ENCODE results near the gene MT3. TPM values are rescaled to one million over a fixed set of nuclear protein-coding genes. Genes with fewer than 3 reads are reported as not detected.
"Not testable (repeated sequence)": the region's sequence is repeated elsewhere in the genome, so short reads cannot be mapped to it uniquely, and the experiment has no call there.

MT3 gene
- total and polyA plus RNA-seq, 9 of the 15 experiments (the other 6 are each of a cell fraction or from before 2014, with no cell fraction given) = not detected

- CTCF ChIA-PET (ENCODE audit: low intra/inter-chr PET ratio); H3K9me3 ChIP-seq (replicated peaks; ENCODE audit: control insufficient read depth, insufficient read depth, low read depth, low read length); H3K36me3 ChIP-seq (ENCODE audit: control insufficient read depth, insufficient read depth, low read length); H3K9ac ChIP-seq (ENCODE audit: insufficient read depth in 1 of 2, low read depth in 2 of 2, low read length in 2 of 2); H3K4me1 ChIP-seq (replicated peaks in 1 of 2; ENCODE audit: control insufficient read depth in 2 of 2, insufficient read depth in 2 of 2, low read length in 2 of 2); H2AFZ ChIP-seq (ENCODE audit: low read depth, low read length); H4K20me1 ChIP-seq (replicated peaks; ENCODE audit: control insufficient read depth, insufficient read depth, low read length); in situ Hi-C loops (cut with MboI); H3K9me1 ChIP-seq (ENCODE audit: control insufficient read depth, insufficient read depth, low read length); H3K27ac ChIP-seq (ENCODE audit: extremely low read depth, low read depth, low read length); FAIRE-seq; BruUV-seq (replicated peaks); H3K4me2 ChIP-seq (ENCODE audit: insufficient read depth, low read length); DNase-seq (ENCODE audit: extremely low read depth in 1 of 4, low spot score in 3 of 4); H3K4me3 ChIP-seq; intact Hi-C loops (cut with micrococcal nuclease); H3K79me2 ChIP-seq (ENCODE audit: control insufficient read depth, insufficient read depth, low read length); ATAC-seq: not testable (repeated sequence)
- POLR2A ChIA-PET = interaction anchor here (1.0 kb wide), 1 partner anchor 19 kb away, joined by 3 read pairs; no protein-coding TSS in a partner anchor
- TF ChIP-seq ZNF431 (CRISPR knock-in tag; IDR thresholded peaks at IDR 0.05) = peak; percentile 57; the same call in 1 of the 2 replicates
- peaks cover 20 to 34% of the 10 kb centered on the region in 2 experiments for H3K27me3 ChIP-seq (ENCODE audit: control insufficient read depth in 2 of 2, insufficient read depth in 2 of 2, low read length in 2 of 2)
- WGBS (ENCODE audit: insufficient coverage, low coverage, missing lambda C conversion rate) = 27% methylated on average over 5 of the region's 5 CpGs
These were observed 33.9 kb downstream of the MT3 start for GRCh38 chr16:56623184-56623583.

GRCh38 chr16:56623637-56624036 lies 34.3 kb downstream of the MT3 start:
- Histone ChIP-seq H3K4me3 (no peak overlapping the region), H3K27me3 (ENCODE audit: control insufficient read depth in 2 of 2, insufficient read depth in 2 of 2, low read length in 2 of 2) (peaks cover 19 to 29% of the 10 kb centered on the region in 2 experiments), H4K20me1 (replicated peaks; ENCODE audit: control insufficient read depth, insufficient read depth, low read length) (no peaks in the 10 kb centered on the region), H3K9me3 (replicated peaks; ENCODE audit: control insufficient read depth, insufficient read depth, low read depth, low read length) (no peaks in the 10 kb centered on the region), H3K27ac (ENCODE audit: extremely low read depth, low read depth, low read length) (no peak overlapping the region), H3K4me1 (replicated peaks in 1 of 2; ENCODE audit: control insufficient read depth in 2 of 2, insufficient read depth in 2 of 2, low read length in 2 of 2) (peaks cover 0 to 7% of the 10 kb centered on the region in 2 experiments; a peak in 2 of 5 replicates), H3K9me1 (ENCODE audit: control insufficient read depth, insufficient read depth, low read length) (no peaks in the 10 kb centered on the region), H3K79me2 (ENCODE audit: control insufficient read depth, insufficient read depth, low read length) (no peaks in the 10 kb centered on the region), H3K36me3 (ENCODE audit: control insufficient read depth, insufficient read depth, low read length) (no peaks in the 10 kb centered on the region), H2AFZ (ENCODE audit: low read depth, low read length) (no peak overlapping the region), H3K4me2 (ENCODE audit: insufficient read depth, low read length) (no peak overlapping the region), H3K9ac (ENCODE audit: insufficient read depth in 1 of 2, low read depth in 2 of 2, low read length in 2 of 2) (no peak overlapping the region)
- ChIA-PET POLR2A (interaction anchor here (0.8 to 1.0 kb wide), 2 partner anchors 14 to 20 kb away, joined by 3 read pairs; no protein-coding TSS in a partner anchor), CTCF (ENCODE audit: low intra/inter-chr PET ratio) (no interaction called here)
- intact Hi-C loops (cut with micrococcal nuclease) (no loop called here), in situ Hi-C loops (cut with MboI) (no loop called here)
- no peak for ATAC-seq
- DNase-seq (ENCODE audit: extremely low read depth in 1 of 4, low spot score in 3 of 4) = no peak
- TF ChIP-seq ZFPM2 (CRISPR knock-in tag; IDR thresholded peaks at IDR 0.05) = no peak
- no peak for TF ChIP-seq ZNF12 (CRISPR knock-in tag; IDR thresholded peaks at IDR 0.05)
- TF ChIP-seq ZNF134 (CRISPR knock-in tag; conservative IDR thresholded peaks at IDR 0.05) = no peak
- TF ChIP-seq ZNF282 (CRISPR knock-in tag; IDR thresholded peaks at IDR 0.05) = no peak
- no peak for TF ChIP-seq SMARCE1 (IDR thresholded peaks at IDR 0.05)
- TF ChIP-seq CTBP1 (IDR thresholded peaks at IDR 0.05; ENCODE audit: borderline replicate concordance) = no peak
- no peak for TF ChIP-seq CEBPZ (IDR thresholded peaks at IDR 0.05; ENCODE audit: borderline replicate concordance, low read depth, low read length)
- 30% methylated on average over 2 of the region's 2 CpGs for WGBS (ENCODE audit: insufficient coverage, low coverage, missing lambda C conversion rate)
- FAIRE-seq = no peak
- no TSS peak for BruUV-seq (replicated peaks)
